NCI-H146 treated with DMSO at 0.1 percent for 48 hours (cell line): Measurements from ENCODE around the gene CLIC6.

Source experiments
- DNase-seq: peaks from one replicate; lab custom pipeline; 2025; ENCODE audit not compliant: unreplicated experiment; lab: John Stamatoyannopoulos, UW

Gene CLIC6

GRCh38 chr21:34724131-34724856, 55.5 kb downstream of the CLIC6 start:
- DNase-seq = peak; percentile 10

GRCh38 chr21:34724857-34725195, 56.0 kb downstream of the CLIC6 start:
- DNase-seq = no peak

GRCh38 chr21:34726627-34727337, 58.0 kb downstream of the CLIC6 start:
- no peak for DNase-seq

GRCh38 chr21:34728479-34728878, 59.7 kb downstream of the CLIC6 start:
- DNase-seq = peak; percentile 55

GRCh38 chr21:34730194-34730593, 61.4 kb downstream of the CLIC6 start:
- no peak for DNase-seq

- no peak for DNase-seq
Observed at GRCh38 chr21:34730756-34731445, 62.1 kb downstream of the CLIC6 start.

GRCh38 chr21:34732388-34732821, 63.6 kb downstream of the CLIC6 start:
- DNase-seq = no peak

GRCh38 chr21:34733852-34734251, 65.1 kb downstream of the CLIC6 start:
- no peak for DNase-seq

- no peak for DNase-seq
Observed at GRCh38 chr21:34734696-34735095, 65.9 kb downstream of the CLIC6 start.

GRCh38 chr21:34736116-34736874, 67.5 kb downstream of the CLIC6 start:
- DNase-seq = no peak

GRCh38 chr21:34737115-34737514, 68.3 kb downstream of the CLIC6 start:
- DNase-seq = no peak

GRCh38 chr21:34740198-34740597, 71.4 kb downstream of the CLIC6 start:
- no peak for DNase-seq

GRCh38 chr21:34743285-34743684, 74.5 kb downstream of the CLIC6 start:
- DNase-seq = no peak

- DNase-seq = no peak
Observed at GRCh38 chr21:34743831-34744230, 75.0 kb downstream of the CLIC6 start.

GRCh38 chr21:34744801-34745200, 76.0 kb downstream of the CLIC6 start:
- DNase-seq = no peak

GRCh38 chr21:34745557-34746255, 76.9 kb downstream of the CLIC6 start:
- peak; percentile 50 for DNase-seq

GRCh38 chr21:34748862-34749261, 80.1 kb downstream of the CLIC6 start:
- no peak for DNase-seq

- no peak for DNase-seq
Observed at GRCh38 chr21:34754690-34755647, 86.2 kb downstream of the CLIC6 start.

- no peak for DNase-seq
Observed at GRCh38 chr21:34761758-34762330, 93.0 kb downstream of the CLIC6 start.
